Myocyte (in vitro differentiated cells): ENCODE data around the gene CAVIN3. TPM values are rescaled to one million over a fixed set of nuclear protein-coding genes. Genes with fewer than 3 reads are reported as not detected.
A peak's percentile ranks its signal among the peaks of the same experiment; 100 is the strongest.

Source experiments
- DNase-seq: peaks from one replicate; pipeline ENCODE4 v3.0.0-alpha.2; 2012; ENCODE audit warnings: low read depth
- polyA plus RNA-seq: library from polyadenylated mRNA; unstranded; fragments of >200 nt; gene quantifications from one replicate; pipeline ENCODE4 v1.2.1, GENCODE V29; 2012; ENCODE audit warnings: missing spikeins
- total RNA-seq: library from RNA; depleted of rRNA; stranded (reverse); fragments of >200 nt; gene quantifications from 2 replicates; pipeline ENCODE4 v1.2.3, GENCODE V29; 2014

Gene CAVIN3, protein sequence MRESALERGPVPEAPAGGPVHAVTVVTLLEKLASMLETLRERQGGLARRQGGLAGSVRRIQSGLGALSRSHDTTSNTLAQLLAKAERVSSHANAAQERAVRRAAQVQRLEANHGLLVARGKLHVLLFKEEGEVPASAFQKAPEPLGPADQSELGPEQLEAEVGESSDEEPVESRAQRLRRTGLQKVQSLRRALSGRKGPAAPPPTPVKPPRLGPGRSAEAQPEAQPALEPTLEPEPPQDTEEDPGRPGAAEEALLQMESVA
- total RNA-seq = 124 and 168 TPM in 2 replicates
- 69.9 TPM for polyA plus RNA-seq

DNA sequence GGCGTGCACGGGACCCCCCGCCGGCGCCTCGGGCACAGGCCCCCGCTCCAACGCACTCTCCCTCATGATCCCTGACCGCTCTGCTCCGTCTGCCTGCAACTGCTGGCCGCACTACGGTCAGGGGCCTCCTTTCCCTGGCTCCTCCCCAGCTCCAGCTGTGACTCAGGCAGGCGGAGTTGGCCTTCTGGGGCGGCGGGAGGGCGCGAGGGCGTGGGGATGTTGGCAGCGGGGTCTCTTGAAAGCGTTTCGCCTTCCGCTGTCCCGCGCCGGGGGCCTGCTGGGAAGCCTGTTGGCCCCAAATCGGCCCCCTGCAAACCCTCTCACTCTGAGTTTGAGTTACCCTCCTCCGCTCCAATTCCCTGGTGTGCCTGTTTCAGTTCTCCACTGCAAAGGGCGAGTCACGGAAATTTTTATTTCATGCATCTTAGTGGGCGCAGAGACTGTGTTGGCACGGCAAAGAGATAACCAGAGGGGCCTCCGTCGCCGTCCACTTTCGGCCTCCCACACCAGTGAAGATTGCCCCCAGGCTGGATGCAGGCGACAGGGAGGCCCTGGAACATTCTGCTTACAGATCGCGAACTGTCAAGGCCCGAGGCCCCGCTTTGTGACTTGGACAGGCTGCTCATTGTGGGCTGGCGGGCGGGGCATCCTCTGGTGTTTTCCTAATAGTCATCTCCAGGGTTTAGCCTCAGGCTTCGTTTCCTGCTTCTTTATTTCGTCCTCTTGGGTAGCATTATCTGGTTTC lies at the start of gene CAVIN3:
Gene CAVIN3, minus strand, starts transcription at position 91 of the 745 bp plus-strand sequence. Its CDS starts 25 bp downstream, at position 66.
- DNase-seq = peak; percentile 91

DNA sequence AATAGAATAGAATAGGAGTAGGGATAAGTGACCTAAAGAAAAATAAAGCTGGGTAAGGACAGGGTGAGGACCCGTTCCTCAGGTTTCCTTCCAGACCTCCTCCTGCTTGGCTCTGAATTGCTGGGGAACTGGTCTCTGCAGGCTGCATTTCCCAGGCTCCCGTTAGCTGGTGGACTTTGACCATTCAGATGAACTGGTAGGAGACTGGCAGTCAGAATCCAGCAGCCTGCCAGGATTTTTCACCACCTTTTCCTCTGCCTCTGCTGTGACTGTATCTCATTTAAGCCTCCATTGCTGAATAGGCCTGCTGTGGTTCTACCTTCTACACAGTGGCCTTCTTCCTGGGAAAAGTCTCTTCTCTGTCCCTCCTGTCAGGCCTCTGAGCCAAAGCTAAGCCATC lies 45.4 kb upstream of the CAVIN3 start:
- DNase-seq = no peak

DNA sequence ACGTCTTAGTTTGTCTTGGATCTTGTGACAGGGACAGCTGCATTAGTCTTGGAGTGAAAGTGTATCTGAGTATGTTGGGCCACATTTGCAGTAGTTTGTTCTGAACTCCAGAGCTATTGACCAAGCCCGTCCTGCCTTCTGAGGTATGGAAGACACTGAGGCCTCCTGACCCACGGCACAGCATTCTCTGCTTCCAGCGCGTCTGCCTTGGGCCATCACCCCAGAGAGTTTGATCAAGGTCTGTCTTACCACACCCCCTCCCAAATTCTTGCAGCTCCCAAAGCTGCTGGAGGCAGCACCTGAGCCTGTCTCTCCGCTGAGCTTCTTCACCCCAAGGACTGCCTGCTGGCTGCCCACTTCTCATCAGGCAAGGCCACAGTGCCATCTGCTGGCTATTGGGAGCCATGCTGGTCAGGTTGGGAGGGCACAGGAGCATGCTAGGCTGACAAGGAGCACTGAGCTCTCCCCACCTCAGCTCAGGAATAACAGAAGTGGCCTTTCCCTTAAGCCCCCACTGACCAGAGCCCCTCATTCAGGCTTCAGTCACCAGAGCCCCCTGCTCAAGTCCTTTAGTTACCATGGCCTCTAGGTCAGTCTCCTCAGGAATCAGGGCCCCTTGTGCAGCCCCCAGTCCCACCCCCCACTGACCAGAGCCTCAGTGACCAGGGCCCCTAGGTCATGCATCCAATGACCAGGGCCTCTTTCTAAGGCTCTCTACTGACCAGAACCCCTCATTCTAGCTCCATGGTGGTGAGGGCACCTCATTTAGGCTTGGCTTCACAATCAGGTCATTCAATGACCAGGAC lies 42.8 kb upstream of the CAVIN3 start:
- DNase-seq = peak; percentile 89

DNA sequence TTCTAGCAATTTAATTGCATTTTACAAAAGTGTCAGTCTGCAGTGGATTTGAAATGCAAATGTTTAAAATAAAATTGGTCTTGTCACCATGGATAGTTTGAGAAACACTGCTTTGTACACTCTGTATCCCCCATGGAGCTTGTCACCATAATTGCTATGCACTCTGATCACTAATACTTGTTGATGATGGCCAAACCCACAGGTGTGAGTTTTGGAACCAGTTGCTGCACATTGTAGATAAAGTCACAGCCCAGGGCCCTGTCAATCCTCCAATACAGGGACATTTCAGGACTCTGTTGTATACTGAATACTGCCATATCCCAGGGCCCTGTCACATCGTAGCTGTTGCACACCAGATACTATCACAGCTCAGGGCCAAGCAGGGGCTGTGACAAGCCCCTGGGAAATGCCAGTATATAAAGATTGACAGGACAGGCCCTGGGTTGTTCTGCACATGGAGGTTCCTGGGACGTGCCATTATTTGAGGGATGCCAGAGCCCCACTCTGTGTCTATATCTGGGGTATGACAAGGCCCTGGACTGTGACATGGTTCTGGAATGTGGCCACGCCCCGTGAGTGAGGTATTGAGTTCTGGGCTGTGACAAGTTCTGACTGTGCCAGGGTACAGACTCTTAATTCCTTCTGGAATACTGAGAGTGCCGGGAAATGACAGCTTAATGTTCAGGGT lies 42.0 kb upstream of the CAVIN3 start:
- DNase-seq = peak; percentile 83

DNA sequence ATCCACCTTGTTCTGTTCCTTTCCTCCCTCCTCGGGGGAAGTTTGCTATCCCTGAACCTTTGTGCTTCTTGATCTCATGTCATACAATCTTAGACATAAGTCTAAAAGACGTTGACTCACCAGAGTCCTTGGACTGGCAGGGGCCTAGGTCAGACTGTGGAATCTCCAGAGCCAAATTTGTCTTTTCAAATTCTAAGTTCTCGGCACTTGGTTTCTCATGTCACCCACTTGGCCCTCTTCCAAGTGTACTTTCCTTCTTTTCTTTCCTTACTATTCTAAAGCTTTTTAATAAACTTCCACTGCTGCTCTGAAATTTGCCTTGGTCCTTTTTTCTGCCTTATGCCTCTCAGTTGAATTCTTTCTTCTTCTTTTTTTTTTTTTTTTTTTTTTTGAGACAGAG lies 39.9 kb upstream of the CAVIN3 start:
- no peak for DNase-seq

DNA sequence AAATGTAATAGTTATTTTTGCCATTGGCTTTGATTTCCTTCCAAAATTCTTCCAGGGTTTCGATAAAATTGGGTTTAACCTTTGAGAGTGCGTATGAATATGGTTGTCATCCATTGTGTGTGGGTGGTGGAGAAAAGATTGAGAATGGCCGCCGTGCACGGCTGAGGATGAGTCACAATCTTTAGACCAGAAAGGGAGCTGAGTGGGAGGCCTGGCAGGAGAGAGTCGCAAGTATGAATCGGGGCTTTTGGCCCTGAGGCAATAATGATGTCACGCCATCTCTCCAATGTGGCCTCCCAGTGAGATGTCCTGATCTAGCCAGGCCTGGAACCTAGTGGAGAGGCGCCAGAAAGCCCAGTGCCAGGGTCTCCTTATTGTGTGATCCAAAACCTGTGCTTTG lies 36.9 kb upstream of the CAVIN3 start:
- peak; percentile 52 for DNase-seq

DNA sequence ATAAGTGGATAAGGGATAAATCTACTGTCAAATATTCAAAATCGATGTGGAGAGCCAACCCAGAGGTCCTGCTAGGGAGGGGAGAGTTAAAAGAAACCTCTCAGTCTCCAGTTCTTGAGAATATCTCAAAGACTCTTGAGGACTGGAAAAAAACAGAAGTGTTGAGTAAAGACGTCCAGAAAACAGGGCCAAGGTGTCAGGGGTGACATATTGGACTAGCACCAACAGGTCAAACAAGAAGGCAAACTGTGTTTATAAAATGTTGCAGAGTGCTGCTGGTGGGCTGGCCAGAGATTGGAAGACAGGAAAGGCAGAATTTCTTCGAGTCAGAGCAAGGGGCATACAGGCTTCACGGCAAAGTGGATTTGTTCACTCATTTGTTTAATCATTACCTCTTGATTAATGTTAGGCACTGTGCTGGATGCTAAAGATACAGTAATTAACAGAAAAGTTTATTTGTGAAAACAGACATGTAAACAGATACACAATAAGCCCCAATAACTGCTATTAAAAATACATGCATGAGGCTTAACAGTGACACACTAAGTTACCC lies 36.3 kb upstream of the CAVIN3 start:
- no peak for DNase-seq

DNA sequence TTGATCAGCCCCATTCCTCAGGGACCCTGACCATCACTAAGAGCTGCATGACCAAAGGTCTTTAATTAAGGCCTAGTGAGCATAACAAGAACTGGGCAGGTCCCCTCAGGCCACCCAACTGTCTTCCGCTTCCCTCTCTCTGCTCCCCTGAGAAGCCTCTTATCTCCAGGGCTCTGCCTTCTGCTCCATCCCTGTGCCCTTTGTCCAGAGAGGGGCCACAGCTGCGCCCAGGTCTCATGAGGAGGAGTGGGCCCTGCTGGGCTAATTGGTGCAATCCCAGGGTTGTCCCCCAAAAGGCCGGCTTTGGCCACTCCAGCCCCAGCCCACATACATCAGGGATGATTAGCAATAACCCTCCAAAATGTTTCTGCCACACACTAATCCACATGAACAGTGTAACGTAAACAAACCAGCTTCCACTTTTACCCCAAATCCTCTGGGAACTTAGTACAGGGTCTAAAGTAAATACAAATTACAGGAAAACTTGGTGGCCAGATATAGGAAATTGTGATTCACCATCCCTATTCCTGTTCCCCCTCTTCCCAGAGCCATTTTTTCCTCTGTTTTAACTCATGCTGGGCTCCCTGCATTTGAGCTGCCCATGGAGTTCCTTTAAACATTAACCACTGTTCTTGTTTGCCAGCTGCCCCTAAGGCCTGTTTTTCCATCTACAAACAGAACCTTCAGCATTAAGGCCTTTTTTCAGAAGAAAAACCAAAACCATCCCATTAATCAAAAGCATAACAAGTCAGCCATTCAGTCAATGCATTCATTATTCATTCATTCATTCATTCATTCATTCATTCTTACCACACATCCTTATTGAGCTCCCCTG lies 34.6 kb upstream of the CAVIN3 start:
- no peak for DNase-seq

DNA sequence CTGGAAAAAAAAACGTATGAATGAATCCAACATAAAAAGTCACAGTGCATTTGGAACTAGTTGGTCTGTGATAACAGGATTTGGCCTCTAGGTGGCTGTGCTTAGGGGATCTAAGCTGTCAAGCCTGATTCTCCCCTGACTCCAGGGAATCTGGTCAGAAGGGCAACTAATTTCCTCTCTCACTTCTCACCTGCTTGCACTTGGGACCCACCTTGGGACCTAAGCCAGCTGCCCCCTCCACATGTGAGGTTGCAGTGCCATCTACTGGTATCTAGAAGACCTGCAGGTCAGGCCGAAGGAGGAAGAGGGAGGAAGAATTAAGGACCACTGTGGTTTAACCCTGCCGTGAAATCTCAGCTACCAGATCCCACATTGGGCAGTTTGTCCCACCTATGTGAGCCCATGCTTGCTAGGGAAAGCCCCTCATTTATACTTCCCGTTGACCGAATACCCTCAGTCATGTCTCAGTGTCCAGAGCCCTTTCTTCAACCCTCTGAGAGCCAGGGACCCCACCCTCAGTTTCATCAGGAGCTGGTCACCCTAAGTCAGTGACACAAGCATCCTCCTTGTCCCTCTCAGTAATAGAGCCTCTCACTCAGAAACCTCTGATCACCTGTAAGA lies 33.2 kb upstream of the CAVIN3 start:
- DNase-seq = peak; percentile 62

DNA sequence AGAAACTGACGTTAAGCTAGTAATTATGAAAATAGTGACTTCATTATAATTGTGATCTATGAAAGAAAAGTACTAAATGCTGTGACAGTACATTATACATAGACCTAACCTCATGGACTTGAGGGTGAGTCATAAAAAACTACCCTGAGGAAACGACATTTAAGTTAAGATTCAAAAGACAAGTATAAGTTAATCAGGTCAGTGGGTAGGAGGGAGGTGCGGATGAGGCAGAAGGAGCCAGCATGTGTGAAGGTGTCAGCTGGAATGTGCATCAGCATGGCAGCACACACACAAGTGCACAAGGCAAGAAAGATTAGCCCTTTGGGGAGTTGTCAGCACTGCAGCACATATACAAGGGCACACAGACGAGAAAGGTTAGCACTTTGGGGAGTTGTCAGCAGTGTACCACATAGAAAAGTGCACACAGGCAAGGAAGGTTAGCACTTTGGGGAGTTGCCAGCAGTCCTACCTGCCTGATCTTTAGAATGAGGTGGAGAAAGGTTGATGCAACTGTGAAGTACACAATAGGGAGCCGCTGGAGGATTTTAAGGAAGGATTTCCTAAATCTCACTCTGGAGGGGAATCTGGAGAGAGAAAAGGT lies 31.6 kb upstream of the CAVIN3 start:
- no peak for DNase-seq

DNA sequence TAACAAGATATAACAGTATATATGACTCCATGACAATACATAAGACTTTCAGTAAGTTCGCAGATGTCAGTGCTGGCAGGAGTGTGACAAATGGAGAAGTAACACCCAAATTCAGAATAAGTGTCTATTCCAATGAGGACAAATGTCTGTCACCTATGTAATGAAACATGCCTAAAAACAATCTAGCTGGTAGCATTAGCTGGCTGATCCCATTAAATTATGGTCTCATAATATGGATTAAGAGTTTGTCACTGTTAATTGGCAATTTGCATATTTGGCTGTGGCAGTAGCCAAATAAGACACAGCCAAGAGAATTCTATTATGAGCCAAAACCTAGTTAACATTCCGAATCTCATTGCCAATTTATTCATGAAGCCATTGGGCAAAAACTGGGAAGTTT lies 30.2 kb upstream of the CAVIN3 start:
- DNase-seq = no peak

DNA sequence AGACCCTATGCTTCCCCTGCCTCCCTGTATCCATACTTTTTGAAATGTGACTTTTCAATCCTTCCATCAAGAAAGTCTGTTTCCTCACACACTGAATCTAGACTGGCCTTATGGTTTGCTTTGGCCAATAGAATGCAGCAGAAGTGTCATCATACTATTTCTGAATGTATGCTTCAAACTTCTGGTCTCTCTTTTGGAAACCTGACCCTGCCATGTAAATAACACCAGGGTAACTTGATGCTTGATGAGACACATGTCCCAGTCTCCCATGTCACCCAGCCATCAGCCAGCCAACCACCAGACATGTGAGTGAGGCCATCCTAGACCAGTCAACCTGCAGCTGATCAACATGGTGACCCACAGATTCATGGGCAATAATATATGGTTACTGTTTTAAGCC lies 29.7 kb upstream of the CAVIN3 start:
- DNase-seq = peak; percentile 91

DNA sequence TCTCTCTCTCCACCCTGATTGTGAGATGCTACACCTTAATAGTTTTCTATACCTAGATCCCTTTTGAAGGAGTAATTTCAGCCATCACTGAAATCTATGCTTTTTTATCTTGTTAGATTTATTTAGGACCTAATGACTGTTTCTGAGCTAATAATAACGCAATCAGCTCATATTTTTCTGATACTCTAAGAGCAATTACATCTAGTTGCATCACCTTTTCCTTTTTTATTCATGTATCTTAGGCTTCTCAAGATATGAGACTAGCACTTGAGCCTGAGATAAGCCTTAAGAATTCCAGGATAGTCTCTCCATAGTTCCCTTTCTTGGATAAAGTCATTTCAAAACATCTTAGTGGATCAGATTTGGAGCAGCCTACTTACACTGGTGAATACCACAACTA lies 25.1 kb upstream of the CAVIN3 start:
- no peak for DNase-seq

DNA sequence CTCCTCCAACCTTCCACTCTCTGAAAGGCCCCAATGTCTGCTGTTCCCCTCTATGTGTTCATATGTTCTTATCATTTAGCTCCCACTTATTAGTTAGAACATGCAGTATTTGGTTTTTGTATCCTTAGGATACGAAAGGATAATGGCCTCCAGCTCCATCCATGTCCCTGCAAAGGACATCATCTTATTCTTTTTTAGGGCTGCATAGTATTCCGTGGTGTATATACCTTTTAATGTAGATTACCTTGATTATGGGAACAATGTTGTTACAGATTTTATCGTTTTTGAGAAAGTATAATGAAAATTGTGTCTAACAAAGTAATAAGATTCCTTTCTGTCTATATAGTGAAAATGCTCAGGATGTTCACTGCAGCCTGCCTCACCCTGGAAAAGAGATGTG lies 16.0 kb upstream of the CAVIN3 start:
- DNase-seq = no peak

DNA sequence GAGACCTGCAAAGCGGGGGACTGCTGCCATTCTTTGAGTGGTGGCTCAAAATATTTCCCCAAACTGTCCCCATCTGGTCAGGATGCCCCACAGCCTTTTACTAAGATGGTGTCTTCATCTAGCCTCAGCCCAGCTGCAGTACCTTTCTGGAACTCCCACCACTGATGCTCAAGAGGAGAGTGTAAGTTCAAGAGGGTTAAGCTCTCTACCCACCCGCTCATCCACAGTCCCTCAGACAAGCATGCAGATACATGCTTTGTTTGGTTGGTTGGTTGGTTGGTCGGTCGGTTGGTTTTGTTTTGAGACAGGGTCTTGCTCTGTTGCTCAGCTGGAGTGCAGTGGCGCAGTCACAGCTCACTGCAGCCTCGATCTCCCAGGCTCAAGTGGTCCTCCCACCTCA lies 14.5 kb upstream of the CAVIN3 start:
- no peak for DNase-seq

DNA sequence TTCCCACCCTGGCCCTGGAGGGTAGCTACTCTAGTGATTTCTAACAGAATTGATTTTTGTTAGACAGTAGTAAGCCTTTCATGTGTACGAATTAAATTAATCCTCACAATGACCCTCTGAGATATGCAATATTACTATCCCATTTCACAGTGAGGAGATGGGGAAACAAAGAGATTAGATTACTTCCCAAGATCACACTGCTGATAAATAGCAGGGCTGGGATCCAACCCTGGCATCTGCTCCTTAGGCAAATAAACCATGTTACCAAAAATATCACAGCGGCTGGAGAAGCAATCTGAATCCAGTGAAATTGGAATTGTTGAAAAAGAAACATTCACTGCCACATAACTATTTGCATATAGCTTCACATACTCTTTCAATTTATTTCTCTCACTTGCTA lies 12.8 kb upstream of the CAVIN3 start:
- DNase-seq = peak; percentile 73

DNA sequence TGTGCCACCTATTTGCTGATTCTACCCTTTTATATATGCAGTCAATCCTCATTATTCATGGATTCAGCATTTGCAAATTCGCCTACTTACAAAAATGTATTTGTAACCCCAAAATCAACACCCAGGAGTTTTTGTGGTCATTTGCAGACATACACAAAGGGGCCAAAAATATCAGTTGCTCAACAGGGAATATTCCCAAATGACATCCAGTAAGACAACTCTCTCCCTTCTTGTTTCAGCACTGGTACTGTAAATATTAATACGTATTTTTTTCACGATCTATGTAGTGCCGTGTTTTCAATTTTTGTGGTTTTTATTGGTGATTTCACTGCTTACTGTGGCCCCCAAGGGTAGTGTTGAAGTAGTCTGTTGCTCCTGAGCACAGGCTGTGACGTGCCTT lies 11.8 kb upstream of the CAVIN3 start:
- no peak for DNase-seq

DNA sequence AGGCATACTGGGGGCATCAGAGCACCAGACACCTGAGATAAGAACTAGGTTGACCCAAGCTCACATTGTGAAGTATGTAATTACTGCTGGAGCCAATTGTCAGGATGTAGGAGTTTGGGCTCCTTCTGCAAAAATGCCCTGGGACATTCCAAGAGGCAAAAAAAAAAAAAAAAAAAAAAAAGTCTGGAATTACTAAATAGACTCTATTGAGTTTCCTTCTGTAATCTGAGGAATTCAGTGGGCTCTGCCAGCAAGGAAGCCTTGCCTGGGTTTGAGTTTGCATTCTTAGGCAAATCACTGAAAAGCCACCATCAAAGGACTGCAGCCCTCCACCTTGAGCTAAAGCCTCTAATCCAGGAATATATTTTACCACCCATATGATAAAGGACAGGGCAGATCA lies 8.0 kb upstream of the CAVIN3 start:
- no peak for DNase-seq

DNA sequence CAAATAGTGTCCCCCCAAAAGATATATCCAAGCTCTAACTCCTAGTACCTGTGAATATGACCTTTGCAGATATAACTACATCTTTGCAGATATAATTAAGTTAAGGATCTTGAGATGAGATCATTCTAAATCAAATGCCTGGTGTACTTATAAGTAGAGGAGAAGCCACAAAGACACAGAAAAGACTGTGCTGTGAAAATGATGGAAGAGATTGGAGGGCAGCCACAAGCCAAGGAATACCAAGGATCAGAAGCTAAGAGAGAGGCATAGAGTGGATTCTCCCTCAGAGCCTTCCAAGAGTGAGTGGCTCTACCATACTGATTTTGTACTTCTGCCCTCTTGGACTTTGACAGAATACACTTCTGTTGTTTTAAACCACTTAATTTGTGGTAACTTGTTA lies 7.5 kb upstream of the CAVIN3 start:
- no peak for DNase-seq
